NK-92 treated with Interleukin-12 subunit alpha and Interleukin-12 subunit beta, amount 100 ng/mL, for 24 hours (cell line): ENCODE measurements around the gene FAM131B.
A peak's percentile ranks its signal among the peaks of the same experiment; 100 is the strongest.

Experiments used
- DNase-seq: peaks from one replicate; lab custom pipeline; 2025; lab: John Stamatoyannopoulos, UW

FAM131B gene

DNA sequence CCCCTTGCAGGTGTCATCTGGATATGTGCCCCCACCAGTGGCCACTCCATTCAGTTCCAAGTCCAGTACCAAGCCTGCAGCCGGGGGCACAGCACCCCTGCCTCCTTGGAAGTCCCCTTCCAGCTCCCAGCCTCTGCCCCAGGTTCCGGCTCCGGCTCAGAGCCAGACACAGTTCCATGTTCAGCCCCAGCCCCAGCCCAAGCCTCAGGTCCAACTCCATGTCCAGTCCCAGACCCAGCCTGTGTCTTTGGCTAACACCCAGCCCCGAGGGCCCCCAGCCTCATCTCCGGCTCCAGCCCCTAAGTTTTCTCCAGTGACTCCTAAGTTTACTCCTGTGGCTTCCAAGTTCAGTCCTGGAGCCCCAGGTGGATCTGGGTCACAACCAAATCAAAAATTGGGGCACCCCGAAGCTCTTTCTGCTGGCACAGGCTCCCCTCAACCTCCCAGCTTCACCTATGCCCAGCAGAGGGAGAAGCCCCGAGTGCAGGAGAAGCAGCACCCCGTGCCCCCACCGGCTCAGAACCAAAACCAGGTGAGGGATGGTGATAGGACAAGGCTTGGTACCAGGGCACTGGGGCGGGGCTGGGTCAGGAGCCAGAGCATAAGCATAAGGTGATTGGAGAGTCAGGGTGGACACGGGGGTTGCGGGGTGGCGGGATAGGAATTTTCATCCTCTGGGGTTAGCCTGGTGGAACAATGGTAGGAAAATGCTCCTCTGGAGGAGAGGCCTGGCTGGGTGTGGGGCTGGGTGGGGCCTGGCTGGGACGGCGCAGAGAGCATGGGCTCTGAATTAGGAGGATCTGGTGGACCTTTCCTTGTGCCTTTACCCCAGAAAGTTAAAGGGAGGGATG is 20.5 kb upstream of the FAM131B start:
- no peak for DNase-seq

DNA sequence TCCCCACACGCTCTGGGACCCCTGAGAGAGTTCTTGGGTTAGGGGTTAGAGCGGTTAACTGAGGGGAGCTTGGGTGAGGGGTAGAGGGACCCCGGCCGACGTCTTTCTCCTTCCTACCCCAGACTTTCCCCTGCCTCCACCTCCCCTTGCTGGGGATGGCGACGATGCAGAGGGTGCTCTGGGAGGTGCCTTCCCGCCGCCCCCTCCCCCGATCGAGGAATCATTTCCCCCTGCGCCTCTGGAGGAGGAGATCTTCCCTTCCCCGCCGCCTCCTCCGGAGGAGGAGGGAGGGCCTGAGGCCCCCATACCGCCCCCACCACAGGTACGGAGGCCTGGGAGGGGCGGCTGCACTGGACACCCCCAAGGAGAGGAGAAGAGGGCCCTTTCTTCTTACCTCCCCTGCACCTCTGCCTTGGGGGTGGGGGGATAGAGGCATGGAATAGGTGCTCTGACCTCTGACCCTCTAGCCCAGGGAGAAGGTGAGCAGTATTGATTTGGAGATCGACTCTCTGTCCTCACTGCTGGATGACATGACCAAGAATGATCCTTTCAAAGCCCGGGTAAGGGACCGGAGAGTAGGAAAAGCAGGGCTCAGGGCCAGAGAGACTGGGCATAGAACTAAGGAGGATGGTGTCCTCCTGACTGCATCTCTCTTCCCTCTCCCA is 19.7 kb upstream of the FAM131B start:
- no peak for DNase-seq

DNA sequence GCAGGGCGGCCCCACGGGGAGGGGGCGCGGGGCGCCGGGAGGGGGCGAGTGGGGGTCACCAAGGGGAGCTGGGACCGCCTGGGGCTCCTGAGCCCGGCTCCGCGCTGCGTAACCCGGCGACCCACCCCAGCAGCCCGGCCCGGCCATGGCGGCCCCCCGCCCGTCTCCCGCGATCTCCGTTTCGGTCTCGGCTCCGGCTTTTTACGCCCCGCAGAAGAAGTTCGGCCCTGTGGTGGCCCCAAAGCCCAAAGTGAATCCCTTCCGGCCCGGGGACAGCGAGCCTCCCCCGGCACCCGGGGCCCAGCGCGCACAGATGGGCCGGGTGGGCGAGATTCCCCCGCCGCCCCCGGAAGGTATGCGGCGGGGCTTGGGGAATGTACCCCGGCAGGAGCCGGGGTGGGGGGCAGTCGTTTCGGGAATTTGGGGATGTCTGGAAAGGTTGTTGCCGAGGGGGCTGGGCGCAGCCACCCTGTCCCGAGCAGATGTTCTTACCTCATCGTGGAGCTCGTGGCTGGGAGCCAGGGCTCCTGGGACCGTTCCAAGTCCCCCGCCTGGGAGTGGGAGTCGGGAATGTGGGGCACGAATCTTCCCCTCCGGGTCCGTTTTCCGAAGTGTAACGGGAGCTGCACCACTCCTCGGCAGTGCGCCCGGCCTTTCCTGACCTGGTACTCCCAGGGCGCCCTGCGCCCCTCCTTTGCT is 19.1 kb upstream of the FAM131B start:
- no peak for DNase-seq

DNA sequence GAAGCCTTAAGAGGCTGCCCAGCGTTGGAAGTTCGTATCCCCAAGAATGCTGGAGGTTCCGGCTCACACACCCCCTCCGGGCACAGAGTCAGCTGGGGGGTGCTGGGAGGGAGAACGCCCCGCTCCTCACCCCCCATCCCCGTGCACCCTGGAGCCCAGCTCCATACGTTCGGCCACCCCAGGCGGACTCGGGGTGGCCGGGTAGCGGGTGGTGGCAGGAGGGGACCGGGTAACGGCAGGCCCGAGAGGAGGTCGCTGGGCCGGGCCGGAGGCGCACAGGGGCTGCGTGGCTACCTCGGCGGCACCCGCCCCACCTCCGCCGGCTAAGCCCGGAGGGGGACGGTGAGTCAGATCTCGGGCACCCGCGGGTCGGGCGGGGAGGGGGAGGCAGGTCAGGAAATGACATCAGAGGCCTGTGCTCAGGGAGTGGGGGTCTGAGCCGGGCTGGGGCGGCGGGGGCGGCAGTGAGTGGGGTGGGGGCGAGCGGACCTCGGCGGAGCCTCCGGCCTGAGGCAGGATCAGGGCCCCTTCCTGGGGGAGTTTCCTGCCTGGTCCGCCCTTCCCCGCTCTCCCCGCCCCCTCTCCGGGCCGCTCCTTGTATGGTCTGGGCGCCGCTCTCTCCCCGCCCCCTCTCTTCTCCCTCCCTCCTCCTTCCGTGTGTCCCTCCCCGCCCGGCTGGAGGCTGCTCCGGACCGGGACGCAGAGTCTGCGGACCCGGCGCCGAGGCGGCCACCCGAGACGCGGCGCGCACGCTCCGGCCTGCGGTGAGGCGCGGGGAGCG is 18.3 kb upstream of the FAM131B start, which contains the start of gene ZYX:
TSS of gene ZYX (plus strand) at position 700 of the 781 bp plus-strand sequence. CDS start 227 bp downstream, outside the sequence.
- DNase-seq: peak; percentile 97

DNA sequence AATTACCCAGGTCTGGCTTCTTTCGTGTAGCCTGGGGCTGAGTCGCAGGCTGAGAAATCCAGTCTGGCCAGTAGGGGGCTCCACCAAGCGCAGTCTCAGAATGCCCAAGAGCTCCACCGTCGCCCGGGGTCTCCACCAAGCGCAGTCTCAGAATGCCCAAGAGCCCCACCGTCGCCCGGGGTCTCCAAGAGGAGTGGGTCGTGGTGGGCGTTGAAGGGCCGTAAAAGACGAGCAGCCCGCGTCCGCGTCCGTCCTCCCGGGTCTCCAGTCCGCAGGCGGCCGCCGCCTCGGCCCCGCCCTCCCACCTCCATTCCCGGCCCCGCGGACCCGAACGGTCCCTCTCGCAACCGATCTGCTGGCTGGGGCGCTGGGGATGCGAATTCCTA is 17.7 kb upstream of the FAM131B start:
- DNase-seq: peak; percentile 79

DNA sequence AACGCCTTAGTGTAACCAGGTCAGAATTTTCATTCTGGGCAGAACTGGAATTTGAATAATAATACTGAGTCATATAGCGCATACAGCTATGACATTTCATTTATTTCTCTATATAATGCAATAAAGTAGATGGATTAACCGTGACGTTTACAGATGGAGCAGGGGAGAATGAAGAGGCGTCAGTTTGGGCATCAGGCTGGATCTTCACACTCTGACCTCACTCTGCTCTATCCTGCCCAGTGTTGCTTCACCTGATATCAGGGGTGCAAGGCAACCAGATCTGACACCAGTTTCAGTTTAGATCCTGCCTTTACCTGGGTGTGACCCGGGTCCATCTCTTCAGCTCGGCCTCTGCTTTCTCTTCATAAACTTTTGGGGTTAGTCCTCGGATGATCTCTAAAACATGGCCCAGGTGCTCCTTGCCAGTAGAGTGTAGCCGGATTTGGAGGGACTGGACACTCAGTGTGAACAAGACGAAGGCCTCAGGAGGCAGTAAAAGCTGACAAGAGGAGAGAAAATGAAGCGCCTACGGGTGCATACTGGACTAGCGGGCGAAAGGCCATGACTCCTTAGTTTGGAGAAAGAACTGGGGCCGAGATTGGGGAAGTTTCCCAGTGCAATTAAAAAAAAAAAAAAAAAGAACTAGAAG is 17.2 kb upstream of the FAM131B start:
- peak; percentile 51 for DNase-seq

DNA sequence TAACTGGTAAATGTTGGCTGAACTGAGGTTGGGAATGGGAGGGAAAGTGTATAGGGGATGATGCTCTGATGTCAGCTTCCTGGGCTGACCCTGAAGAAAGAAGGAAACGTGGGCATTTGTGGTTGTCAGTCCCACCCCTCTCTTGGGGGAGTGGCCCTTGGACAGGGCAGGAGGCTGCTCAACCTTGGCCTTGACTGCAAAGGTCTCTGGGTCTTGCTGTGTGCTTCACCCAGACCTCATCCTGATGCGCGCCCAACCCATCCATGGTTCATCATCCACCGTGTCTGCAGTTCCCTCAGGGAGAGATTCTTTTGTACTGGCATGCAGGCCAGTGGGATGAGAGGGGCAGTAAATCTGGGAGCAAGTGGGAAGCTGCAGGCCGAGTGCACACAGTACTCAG is 13.9 kb upstream of the FAM131B start:
- DNase-seq: peak; percentile 49

DNA sequence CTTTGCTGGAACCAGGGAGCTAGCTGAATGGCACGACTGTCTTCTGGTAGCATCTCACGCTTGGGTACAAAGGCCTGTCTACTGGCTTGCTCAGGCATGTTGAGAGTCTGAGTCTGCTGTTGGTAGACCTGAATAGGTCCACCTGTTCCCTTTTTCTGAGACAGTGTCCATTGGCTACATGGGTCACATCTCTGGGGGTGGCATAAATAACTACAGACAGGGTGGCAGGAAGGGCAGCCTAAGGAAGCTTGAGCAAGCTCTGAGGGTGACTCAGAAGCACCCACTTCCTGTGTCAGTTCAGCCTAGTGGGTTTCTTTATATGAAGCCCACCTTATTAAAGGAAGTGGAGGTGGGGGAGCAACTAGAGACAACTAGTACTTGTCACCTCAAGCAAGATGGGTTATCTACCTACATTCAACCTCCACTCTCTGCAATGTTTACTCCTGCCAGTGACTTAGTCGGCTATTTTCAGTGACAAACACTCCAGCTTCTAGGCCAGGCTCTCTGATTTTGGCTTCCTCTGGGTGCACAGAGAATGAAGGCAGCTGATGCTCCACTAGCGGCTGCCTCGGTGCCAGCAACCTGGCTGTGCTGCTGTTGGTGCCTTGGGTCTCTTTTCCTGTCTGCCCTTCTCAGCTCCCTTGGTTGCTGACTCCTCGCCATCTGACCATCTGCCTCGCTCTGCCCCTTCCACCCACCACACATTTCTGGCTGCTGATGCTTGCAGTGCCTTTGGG is 13.0 kb upstream of the FAM131B start:
- DNase-seq: peak; percentile 76

DNA sequence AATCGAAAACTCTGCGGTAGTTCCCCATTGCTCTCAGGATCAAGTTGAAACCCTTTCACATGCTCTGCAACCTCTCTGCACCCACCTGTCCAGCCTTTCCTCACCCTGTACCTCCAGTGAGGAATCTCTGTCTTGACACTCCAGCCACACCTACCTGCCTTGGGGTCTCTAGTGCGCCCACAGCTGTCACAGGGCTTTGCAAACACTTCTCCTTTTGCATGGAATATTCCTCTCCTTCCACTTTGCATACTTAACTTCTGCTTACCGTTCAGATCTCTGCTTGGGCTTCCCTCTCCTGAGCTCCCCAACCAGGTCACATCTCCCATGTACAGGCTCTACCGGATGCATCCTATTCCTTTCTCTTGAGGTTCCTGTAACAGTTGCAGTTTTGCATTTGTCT is 12.0 kb upstream of the FAM131B start:
- no peak for DNase-seq

DNA sequence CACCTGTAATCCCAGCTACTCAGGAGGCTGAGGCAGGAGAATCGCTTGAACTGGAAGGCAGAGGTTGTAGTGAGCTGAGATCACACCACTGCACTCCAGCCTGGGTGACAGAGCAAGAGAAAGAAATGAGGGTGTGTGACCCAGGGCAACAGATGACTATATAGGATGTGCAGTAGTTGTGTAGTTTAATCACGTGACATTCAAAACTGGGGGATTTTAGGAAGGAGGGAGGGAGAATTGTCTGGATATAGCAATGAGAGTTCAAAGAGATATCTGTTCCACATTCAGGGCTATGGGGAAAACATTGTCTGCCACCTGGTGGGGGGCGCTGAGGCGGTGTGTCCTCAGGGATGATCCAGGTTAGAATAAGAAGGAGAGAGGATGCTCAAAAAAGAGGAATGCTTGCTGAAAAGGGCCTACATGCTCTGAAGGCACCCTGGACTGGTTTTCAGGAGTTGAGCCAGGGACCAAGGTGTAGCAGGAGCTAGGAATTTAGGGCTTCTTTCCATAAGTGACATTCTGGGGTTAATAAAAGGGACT is 10.8 kb upstream of the FAM131B start:
- no peak for DNase-seq

DNA sequence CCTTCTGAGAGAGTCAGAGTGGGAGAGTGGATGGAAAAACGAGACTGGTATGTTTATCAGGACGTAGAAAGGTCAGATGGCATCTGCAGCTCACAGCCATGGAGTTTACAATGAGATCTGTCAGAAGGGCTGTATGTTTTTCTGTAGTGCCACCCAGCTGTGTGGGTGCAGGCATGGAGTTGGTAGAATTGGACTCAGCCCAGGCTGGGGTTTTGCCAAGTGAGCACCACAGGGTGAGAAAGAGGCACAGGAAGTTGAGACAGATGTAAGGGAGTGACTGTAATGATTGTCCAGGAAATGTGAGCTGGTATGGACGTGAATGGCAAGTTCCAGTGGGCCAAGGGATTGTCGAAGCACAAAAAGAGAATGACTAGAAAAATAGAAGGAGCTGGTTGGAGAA is 9.6 kb upstream of the FAM131B start:
- DNase-seq: no peak

DNA sequence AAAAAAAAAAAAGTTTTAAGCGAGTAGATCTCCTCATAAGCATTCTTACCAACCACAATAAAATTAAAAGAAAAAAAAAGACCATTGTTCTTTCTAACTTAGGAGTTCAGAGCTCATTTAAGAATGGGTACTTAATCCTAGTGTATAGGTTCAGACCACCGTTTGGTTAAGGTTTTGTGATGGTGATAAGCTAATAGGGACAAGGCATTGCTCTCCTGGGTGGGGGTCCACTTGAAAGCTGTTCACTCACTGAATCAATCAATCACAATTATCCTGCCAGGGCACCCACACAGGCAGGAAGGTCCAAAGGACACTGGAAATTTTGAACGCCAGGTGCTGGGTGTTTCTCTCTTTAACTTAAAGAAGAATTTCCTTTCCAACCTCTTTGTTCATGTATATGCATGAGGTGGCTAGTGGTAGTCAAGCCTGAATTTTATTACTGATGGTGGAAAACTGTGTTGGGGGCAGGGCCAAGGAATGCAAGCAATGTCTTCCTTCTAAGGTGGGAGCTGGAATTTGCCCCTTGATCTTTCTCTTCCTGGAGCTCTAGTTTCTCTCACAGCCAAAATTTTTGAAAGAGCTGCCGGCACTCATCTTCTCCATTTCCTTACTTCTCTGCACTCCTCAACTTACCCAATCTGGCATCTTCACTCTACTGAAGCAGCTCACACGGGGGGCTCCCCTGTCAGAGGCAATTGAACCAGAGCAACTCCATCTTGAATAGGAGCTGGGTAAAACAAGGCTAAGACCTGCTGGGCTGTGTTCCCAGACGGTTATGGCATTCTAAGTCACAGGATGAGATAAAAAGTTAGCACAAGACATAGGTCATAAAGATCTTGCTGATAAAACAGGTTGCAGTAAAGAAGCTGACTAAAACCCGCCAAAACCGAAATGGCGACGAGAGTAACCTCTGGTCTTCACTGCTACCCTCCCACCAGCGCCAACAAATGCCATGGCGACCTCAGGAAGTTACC is 7.5 kb upstream of the FAM131B start:
- no peak for DNase-seq

DNA sequence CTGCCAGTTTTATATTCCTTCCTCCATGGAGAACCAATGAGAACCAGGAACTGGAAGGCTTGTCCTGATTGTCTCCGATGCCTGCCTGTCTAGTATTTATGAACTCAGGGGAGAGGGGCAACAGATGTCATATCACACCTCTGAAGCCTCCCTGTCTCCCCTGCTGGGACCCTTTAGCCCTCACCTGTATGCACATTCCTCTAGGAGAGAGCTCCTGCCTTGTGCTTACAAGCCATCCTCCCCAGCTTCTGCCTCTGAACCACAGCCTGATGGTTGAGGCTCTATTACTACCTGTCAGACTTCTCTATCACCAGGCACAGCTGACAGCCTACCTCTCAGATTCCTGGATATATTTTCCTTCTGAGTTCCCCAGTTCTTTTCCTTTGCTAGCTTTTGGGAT is 5.9 kb upstream of the FAM131B start:
- DNase-seq: no peak

DNA sequence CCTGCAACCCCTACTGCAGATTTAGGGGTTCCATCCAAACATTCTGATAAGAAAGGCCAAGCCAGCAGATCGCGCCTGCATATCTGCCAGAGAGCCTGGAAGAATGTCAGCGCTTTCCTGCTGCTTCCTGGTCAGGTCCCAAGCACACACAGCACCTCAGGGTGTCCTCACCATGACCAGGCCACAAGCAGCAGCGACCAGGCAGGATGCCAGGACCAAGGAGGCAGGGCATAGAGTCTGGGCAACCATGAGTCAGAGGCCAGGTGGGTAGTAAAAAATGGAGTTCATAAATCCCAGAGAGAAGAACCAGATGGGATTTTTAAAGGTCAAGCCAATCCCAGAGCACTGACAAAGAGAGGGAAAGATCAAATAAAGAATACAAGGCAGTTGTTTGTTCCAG is 5.5 kb upstream of the FAM131B start:
- DNase-seq: no peak

DNA sequence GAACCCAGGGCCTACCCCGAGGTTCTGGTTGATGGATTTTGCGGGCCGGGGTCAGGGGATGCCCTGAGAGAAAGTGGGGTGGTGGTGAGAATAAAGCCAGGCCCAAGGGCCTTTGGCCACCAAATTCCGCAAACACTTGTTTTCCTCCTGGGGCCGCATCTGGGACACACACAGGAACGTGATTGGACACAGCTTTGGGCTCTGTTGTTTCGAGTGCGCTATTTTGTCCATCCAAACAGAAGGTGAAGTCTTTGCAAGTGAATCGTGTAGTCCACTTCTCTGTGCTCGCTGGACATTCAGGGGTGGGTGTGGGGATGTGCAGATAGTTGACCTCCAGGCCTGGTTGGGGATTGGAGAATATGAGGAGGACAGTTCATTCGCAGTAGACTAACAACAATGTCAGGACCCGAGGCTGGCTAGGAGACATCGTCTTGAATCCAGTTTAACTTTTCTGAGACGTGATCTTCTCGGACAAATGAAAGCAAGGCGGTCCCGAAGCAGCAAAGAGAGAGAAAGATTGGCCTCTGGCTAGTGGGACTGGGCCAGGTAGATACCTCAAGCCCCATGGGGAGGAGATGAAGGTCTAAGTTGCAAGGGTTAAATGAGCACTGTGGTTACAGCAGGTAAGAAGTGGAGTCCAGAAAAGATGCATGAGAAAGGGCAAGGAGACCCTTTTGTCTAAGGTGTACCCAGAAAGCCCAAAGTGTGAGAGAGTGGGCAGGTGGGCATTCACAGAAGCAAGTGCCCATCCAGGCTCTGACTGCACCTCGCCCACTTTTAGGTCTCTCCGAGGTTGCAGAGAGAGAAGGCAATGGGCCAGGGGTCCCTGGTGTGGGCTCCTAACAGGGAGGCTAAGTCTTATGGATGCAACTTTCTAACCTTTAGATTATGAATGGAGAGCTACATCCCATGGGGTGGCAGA is 764 bp upstream of the FAM131B start:
- DNase-seq: no peak

DNA sequence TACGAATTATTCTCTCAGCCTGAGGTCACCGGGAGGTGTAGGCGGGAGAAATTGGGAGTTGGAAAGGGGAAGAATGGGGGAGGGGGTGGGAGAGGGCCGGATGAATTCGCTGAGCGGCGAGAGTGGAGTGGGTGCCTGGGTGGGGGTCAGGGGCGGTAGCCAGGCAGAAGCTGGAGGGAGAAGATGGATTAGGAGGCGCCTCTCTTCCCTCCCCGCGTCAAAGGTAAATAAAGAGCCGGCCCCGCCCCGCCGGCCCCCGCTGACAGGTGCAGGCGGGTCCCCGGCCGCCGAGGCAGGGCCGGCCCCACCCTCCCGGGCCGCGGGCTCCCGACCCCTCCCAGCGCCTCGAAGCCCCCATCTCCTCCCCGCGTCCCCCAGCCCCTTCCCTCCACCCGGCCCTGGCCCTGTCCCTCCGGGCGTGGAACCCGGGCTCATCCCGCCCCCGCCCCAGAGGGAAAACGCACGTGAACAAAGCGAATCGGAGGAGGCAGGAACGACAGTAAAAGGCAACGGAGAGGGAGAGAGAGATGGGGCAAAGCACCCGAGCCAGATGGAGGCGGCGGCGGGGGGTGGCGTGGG is 872 bp downstream of the FAM131B start:
- no peak for DNase-seq

DNA sequence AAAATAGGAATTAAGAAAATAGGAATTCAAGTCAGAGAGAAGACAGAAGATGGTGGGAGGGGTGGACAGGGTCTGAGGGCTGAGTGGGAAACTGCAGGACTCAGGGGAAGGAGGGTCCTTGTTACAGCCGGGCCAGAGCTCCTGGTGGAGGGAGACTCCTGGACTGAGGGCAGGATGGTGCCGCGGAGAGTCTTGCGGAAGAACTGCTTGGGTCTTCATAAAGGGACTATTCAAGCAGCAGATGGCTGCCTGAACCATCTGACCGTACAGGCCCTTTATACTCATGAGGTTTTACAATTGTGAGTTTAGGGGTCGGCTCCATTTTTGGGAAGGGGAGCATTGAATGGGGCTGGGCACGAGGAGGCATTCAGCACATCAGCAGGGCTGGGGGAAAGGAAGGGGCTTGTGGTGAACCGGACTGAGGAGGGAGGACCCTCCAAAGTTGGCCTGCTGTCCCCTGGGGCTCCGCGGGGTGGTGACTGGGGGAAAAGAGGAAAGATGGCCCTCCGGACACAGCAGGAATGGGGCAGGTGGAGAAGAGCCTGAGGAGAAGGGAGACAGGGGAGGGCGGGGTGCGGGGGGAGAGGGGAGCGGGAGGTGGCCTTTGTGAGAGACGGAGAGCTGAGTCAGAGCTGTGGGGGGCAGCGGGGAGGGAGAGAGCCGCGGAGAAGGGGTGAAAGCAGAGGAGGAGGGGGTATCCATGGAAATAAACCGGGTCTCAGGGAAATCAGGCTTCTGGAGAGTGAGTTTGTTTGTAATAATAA is 1.5 kb downstream of the FAM131B start:
- DNase-seq: no peak
